C1 segment of cervical spinal cord (tissue), 14 donors: ENCODE measurements around the gene GARIN5B.
"Not testable (repeated sequence)": the region's sequence is repeated elsewhere in the genome, so short reads cannot be mapped to it uniquely, and the experiment has no call there.

Experiments used
- DNase-seq, 14 donors: peaks; one replicate each; lab custom pipeline; 2025; lab: John Stamatoyannopoulos, UW

Gene GARIN5B

DNA sequence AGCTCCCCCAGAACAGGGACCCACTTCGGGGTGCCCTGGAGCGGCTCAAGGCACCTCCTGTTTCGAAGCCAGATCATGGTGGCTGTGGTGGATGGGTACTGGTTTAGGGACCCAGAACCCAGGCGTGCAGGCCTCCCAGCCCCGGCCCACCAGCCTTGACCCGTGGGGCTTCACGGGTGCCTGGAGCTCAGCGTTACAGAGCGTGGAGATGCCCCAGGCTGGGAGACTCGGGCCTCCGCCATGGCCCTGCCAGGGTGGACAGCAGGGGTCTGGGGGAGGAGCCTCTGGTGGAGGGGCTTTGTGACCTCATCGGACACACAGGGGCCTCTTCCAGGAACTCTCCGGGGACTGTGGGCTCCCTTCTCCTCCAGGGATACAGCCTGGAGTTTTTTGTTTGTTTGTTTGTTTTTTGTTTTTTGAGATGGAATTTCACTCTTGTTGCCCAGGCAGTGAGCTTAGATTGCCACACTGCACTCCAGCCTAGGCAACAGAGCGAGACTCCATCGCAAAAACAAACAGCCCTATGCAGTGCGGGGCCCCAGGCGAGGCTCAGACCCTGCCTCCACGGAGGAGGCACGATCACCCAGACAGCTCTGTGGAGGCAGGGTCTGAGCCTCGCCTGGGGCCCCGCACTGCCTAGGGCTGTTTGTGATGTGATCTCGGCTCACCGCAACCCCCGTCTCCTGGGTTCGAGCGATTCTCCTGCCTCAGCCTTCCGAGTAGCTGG is at the start of gene GARIN5B:
TSS of gene GARIN5B (minus strand) at position 271 of the 727 bp plus-strand sequence. CDS start at position 77, 194 bp downstream.
- DNase-seq: no peak

DNA sequence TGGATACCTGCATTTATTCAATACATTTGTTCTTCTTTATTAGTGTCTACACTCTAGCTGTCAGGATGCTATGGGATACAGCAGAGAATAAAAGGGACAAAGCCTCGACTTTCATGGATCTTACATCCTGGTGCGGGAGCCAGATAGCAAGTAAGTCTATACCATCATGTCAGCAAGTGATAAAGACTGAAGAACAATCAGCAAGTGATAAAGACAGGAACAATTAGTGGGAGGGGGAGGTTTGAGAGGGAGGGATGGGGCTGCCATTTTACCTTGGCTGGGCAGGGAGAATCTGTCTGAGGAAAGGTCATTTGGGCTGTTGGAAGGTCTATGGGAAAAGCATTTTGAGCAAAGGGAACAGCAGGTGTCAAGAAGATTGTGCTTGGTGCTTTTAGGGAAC is 47.1 kb upstream of the GARIN5B start:
- no peak for DNase-seq

DNA sequence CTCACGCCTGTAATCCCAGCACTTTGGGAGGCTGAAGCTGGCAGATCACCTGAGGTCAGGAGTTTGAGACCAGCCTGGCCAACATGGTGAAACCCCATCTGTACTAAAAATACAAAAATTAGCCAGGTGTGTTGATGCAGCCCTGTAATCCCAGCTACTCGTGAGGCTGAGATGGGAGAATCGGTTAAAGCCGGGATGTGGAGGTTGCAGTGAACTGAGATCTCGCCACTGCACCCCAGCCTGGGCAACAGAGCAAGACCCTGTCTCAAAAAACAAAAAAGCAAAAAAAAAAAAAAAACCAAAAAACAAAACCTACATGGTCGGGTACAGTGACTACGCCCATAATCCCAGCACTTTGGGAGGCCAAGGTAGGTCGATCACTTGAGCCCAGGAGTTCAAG is 46.1 kb upstream of the GARIN5B start:
- DNase-seq: not testable (repeated sequence)

DNA sequence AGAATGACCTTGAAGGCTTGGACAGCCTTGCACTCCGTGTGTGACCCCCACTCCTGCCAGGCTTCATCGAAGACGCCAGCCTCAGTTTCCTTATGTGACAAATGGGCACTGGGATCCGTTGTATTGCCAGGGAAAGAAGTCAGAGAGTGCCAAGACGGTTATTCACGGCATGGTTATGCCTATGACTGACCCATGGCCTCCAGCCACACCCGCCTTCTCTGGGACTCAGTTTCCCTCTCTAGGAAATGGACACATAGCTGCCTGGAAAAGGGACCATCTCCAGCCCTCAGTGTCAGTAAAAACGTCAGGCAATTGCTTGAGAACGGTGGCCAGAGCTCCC is 45.4 kb upstream of the GARIN5B start:
- no peak for DNase-seq

DNA sequence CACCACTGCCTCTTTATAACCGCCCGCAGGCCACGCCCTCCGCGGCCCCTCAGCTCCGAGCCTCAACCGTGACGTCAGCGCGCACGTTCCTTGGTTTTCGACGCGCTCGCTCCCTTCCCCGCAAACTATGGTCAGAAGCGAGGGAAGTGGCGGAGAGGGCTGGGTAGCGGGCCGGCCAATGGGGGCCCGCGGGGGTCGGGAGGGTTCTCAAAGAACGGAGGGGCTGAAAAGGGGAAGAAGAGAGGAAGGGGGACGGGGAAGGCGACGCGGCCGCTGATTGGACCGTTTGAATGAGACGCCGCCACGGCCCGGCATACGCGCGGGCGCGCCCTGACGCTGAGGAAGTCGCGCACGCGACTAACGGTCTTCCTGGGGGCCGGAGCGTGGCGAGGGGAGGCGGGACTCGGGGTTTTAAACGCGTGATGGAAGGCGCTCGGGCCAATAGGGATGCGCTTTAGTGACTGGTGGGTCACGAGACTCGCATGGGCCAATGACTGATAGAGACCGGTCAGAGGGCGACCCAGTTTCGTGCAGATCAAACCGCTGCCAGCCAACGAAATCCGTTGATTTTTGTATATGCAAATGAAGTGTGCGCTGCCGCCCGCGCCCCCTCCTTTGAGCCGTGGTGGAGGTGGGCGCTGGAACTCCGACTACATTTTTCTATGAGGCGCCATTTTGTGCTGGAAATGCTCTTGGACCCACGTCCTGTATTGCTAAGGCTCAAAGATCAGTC is 44.9 kb upstream of the GARIN5B start:
- DNase-seq: peak; percentile 95 to 99 (median 98)

DNA sequence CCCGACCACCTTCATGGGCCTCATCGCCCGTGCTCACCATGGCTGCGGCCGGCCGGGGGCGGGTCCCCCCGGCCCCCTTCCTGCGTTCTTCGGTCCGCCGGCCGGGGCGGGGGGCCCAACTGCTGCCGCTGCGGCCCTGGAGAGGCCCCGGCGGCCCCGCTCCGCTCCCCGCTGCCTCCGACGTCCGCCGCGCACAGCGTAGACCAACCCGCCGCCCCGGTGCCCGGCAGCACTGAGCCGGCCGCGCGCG is 44.4 kb upstream of the GARIN5B start, which contains the start of gene UBE2S:
TSS of gene UBE2S (minus strand) at position 239 of the 250 bp plus-strand sequence. CDS start at position 40, 199 bp downstream.
- peak in 1 of 14 donors; percentile 47 for DNase-seq

DNA sequence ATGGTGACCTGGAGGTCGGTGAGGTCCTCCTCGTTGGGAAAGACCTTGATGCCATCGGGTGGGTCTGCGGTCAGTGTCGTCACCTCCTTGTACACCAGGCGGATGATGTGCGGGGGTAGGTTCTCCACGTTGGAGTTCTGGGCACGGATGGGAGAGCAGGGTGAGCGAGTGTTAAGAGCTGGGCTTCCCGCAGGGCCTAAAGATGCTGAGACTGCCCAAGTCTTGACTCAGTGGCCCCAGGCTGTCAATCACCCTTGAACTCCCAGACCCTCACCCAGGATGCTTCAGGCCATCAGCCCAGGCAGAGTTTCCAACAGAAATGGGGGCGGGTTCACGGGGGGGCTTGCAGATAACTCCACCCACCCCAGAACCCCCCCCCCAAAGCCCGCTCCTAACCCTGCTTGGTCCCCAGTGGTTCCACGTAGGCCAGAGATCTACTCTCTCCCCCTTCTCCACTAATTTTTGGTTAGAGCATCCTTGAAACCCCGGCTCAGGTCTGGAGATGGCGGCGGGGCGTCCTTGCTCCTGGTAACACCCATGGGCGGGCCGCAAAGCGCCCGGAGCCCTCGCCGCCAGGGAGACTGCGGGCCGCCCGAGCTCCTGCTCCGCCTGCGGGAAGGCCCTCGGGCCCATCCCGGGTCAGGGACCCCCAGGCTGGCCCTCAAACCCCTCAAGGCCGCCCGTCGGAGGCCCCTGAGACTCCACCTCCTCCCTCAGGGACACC is 43.9 kb upstream of the GARIN5B start:
- no peak for DNase-seq

DNA sequence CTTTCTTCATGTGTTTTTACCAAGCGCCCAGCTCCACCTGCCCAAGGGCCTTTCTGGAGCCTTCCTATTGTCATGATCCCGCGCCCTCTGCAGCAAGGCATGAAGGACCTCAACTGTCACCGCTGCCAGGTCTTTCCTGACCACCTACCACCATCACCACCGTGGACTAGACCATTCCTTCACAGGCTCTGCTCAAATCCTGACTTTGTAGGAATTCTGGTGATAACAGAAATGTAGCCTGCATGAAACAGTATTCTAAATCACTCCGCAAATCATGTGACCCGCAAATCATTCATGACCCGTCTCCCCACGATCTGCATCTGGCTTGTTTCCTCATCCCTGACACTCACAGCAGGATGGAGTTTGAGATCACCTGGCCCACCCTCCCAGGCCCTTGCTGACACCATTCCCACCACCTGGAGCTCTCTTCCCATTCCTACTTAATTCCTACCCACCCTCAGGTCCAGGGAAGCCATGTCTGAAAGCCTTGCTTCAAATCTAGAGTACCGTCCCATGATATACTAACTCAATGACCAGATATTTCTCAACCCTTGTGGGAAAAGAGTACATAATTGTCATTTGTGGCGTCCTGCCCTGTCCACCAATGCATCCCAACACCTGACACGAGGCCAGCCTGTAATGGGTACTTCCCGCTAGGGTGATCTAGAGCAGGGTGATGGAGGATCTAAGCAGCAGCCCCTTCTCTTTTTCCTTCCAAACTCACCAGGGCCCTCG is 43.2 kb upstream of the GARIN5B start:
- DNase-seq: no peak

DNA sequence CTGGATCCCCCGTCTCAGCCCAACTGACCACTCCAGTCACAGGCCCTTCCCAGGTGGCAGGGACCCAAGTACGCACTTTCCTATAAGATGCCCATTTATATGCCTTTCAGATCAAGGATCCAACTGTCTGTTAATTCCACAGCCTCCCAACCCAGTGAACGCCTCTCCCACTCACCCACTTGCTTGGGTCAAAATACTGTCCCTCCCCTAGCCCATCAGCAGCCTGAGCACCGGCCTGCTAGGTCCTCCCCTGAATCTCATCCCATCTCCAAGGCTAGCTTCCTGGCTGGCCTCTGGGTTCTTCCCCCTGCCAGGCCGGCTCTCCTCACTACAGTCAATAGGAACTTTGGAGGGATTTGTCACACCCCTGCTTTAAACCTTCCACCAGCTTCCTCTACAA is 42.6 kb upstream of the GARIN5B start:
- DNase-seq: no peak

DNA sequence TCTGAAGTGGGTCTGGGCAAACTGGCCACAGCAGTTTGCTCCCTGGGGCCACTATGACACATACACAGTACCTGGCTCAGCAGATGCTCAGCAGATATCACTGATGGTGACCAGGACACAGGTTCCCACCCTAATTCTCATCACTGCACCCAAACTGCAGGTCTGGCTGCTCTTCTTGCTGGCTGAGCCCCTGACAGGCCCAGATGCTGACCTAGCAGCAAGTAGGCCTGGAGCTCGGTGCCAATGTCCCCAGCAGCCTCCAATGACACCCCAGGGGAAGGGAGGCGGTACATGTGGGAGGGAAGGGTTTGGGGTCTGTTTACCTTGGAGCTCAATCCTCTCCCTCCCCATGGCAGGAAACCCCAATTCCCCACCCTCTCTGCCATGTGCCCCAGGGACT is 39.4 kb upstream of the GARIN5B start:
- DNase-seq: no peak

DNA sequence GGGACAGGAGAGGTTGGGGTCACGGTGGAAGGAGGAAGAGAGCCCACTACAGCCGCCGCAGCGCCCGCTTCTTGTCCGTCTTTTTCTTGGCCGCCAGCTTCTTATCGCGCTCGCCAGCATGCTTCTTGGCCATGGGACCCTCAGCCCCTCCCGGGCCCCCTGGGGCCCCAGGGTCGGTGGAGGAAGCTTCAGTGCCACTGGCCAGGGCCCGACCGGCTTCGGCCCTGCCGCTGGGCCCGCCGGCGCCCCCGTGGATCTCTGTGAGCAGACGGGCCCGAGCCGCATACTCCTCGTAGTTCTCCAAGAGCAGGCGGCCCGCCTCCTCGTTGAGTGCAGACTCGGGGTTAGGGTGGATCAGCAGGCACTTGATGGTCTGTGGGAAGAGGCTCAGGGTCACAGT is 38.3 kb upstream of the GARIN5B start:
- not testable (repeated sequence) for DNase-seq

DNA sequence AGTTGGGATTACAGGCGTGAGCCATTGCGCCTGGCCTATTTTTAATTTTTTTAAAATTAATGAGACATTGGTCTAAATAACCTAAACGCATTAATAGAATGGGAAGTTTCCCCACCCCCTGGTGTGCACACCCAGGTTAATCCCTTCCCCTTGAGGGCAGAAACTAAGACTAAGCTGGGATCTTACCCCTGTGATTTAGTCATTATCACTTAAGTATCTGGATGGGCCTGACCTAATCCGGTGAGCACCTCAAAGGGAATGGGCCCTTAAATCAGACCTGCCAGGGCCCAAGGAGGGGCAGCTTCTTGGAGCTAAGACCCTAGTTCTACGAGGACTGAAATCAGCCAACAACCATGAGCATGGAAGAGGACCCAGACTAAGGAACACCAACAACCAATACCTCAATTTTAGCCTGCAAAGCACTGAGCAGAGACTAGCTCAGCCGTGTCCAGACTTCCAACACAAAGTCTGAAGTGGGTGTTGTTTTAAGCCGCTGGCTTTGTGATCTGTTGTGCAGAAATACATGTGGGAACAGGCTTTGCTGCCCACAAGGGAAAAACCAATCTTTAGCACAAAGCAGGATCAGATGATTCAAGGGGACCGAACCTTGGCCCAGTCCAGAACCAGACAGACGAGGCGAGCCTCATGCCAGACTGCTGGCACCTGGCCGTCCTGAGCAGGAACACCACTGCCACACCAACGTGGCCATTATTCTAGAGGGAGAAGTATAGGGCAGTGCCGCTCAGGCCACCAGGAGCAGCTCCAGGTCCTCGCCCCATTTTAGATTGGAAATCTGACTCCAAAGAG is 37.4 kb upstream of the GARIN5B start:
- no peak for DNase-seq

DNA sequence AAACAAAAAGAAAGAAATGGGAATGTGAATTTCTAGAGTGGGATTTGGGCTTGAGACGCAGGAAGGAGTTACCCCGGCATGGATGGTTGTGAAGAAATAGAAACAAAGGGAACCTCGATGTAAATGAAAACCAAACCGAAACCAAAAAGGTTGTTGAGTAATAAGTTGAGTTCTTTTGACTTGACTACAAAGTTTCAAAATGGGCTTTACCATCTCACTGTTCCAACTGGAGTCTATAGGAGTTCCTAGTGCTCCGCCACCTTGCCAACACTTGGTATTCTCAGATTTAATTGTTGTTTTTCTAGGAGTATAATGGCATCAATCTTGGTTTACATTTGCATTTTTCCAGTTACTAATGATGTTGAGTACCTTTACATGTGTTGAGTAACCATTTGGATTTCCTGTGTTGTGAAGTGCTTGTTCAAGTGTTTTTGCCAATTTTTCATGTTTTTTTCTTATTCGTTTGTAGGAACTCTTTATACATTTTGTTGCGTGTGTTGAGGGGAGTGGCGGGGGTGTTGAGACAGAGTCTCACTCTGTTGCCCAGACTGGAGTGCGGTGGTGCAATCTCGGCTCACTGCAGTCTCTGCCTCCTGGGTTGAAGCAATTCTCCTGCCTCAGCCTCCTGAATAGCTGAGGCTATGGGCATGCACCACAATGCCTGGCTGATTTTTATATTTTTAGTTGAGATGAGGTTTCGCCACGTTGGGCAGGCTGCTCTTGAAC is 35.3 kb upstream of the GARIN5B start:
- no peak for DNase-seq

DNA sequence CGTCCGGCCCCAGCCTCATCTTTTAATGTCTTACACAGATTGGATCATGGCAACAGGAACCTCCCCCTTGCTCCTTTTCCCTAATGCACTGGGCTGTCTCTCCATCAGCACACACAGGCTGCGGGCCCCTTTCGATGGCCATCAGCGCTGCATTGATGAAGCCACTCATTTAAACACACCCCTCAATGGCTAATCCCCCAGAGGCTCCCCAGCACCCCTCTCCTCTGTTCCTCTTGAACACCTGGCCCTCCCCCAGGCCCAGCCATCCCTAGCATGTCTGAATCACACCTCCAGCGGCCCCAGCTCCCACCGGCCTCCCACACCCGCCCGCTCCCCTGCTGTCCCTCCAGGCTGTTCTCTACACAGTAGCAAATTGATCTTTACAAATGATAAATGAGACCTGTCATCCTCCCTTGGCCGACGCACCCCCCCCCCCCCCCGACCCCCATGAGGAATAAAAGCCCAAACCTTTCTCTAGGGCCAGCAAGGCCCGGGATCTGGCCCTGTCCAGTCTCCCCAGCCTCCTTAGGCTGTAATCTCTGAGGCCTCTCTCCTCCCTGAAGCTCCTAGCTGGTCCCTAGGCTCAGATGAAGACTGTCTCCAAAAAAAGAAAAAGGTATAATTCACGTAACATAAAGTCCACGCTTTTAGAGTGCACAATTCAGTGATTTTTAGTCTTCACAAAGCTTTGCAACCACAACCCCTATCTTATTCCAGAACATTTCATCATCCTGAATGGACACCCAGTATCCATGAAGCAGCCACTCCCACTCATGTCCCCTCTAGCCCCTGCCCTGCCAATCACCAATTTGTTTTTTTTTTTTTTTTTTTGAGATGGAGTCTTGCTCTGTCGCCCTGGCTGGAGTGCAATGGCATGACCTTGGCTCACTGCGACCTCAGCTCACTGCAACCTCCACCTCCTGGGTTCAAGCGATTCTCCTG is 30.0 kb upstream of the GARIN5B start:
- no peak for DNase-seq

DNA sequence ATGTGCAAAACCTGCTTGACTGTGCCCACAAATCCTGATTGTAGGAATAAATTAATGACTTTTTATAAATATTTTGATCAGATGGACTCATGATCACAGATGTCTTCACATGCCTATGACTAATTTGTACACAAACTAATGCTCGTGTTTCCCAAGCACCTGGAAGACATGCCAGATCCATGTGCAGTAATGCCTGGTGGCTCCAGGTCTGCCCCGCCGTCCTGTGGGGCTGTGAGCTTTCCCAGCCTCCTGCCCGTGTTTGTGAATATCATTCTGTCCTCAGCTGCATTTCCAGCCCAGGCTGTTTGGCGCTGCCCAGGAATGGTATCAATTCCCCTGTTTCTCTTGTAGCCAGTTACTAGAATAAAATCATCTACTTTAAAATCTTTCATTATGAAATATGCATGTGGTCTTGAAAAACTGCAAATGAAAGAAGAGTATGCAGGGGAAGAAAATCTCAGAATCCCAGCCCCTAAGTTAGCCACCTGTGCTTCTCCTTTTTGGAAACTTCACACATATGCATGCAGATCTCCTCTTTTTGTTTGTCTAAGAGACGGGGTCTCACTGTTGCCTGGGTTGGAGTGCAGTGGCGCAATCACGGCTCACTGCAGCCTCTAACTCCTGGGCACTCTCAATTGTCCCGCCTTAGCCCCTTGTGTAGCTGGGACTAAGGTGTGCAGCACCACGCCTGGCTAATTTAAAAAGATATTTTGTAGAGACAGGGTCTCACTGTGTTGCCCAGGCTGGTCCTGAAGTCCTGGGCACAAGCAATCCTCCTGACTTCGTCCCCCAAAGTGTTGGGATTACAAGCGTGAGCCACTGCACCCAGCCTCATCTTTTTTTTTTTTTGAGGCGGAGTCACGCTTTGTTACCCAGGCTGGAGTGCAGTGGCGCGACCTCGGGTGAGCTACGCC is 28.9 kb upstream of the GARIN5B start:
- no peak for DNase-seq

DNA sequence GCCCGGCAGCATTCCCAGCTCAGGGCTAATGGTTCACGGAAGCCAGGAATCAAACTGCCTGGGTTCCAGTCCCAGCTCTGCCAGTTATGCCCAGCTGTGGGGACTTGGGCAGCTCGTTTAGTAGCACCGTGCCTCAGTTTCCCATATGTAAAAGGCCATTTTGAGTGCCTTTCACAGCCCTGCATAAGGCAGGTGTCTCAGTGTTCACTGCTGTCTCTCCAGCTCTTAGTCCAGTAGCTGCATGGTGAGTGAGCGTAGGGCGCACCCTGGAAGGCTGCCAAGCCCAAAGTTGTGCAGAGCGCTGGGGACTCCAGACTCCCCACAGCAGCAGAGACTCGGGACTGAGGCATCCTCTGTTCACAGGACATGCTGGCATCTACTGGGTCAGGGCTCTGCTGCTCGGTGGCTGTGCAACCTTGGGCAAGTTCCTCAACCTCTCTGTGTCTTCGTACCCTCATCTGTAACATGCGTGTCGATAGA is 28.2 kb upstream of the GARIN5B start:
- no peak for DNase-seq

DNA sequence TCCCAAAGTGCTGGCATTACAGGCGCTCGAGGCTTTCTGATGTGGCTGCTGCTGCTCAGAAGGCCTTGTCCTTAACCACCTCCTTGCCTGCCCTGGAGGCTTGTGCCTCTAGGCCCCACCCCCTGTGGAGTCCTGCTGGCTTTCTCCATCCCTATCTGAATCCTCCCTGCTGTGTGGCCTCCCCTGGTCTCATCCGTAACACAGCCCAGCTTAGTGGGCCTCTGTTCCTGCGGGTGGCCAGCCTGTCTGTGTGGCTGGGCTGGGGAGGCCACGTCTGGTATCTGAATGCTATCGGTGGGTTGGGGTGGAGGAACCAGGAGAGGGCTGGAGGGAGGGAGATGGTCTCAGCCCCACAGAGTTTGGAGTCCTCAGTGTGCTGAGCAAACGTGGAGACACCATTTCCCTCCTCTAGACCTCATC is 27.4 kb upstream of the GARIN5B start:
- DNase-seq: no peak
